Measurements from ENCODE around the gene KRTAP8-1. TPM values are rescaled to one million over a fixed set of nuclear protein-coding genes. Genes with fewer than 3 reads are reported as not detected.
A peak's percentile ranks its signal among the peaks of the same experiment; 100 is the strongest.

The KRTAP8-1 gene
- total and polyA plus RNA-seq, 12 donors = not detected

DNA sequence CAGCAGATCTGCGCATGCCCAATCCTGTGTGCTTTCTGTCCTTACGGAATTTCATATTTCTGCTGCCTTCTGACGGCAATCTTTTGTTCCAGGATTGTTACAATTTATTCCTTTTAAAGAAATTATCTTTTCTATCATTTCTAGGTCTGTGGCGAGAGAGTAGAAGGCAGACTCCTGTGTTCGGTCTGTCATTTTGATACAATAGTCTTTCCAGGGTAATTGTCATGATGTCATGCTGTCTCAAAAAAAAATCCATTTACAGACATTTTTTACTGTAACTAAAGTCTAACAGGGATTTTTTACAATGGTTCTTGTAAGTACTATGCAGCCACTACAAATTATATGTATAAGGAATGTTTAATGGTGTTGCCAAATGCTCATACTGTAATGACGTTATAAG is 25.5 kb upstream of the KRTAP8-1 start:
- no peaks in the 10 kb centered on the region for H3K36me3 ChIP-seq
- intact Hi-C loops (cut with DNase I) = loop anchor here in 2 of 10 donors (10.0 kb wide), 1 partner anchor 246 kb away; no protein-coding TSS in a partner anchor
- TF ChIP-seq, protein P1, sequence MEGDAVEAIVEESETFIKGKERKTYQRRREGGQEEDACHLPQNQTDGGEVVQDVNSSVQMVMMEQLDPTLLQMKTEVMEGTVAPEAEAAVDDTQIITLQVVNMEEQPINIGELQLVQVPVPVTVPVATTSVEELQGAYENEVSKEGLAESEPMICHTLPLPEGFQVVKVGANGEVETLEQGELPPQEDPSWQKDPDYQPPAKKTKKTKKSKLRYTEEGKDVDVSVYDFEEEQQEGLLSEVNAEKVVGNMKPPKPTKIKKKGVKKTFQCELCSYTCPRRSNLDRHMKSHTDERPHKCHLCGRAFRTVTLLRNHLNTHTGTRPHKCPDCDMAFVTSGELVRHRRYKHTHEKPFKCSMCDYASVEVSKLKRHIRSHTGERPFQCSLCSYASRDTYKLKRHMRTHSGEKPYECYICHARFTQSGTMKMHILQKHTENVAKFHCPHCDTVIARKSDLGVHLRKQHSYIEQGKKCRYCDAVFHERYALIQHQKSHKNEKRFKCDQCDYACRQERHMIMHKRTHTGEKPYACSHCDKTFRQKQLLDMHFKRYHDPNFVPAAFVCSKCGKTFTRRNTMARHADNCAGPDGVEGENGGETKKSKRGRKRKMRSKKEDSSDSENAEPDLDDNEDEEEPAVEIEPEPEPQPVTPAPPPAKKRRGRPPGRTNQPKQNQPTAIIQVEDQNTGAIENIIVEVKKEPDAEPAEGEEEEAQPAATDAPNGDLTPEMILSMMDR (IDR thresholded peaks at IDR 0.05) = no peak
- no peak overlapping the region for H3K4me3 ChIP-seq
- no peaks in the 10 kb centered on the region for H3K4me1 ChIP-seq
- WGBS, 2 donors = 90 to 95% methylated on average over 6 of the region's 6 CpGs
- no peak overlapping the region for H3K27ac ChIP-seq
- peaks cover 0 to 6% (median 0%) of the 10 kb centered on the region in 11 donors for H3K9me3 ChIP-seq
- ATAC-seq (no peak), DNase-seq (no peak)
- H3K27me3 ChIP-seq = peaks cover 0 to 8% (median 0%) of the 10 kb centered on the region in 7 donors

DNA sequence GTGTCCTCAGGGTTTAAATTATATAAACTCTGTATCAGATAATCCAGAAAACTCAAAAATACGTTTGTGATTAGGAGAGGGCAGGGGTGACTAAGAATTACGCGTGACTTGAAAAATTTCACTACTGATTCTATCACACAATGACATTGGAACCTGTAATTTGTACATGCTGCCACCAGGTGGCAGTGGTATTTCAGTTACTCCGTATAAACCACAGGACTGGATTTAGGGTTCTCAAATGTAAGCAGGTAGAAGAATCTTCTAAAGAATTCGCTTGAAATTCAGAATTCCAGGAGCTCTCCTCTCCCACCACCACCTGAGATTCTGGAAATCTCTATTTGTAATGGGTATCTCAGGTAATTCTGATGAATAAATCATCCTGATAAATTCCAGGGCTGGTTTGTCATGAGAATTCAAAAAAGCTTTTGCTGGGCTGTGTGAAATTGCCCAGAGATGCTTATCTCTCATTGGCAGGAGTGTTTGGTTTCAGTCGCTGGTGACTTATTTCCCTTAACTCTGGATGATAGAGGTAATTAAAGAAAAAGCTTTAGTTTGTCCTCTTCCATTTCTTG is 18.2 kb upstream of the KRTAP8-1 start:
- intact Hi-C loops (cut with DNase I) = loop anchor here in 9 of 10 donors (2.0 to 10.0 kb wide), 3 partner anchors 254 to 256 kb away; no protein-coding TSS in a partner anchor
- Histone ChIP-seq H3K27ac (no peak overlapping the region), H3K4me3 (no peak overlapping the region), H3K4me1 (no peaks in the 10 kb centered on the region), H3K36me3 (no peaks in the 10 kb centered on the region), H3K9me3 (peaks cover 0 to 31% (median 5%) of the 10 kb centered on the region in 11 donors), H3K27me3 (peaks cover 0 to 4% (median 0%) of the 10 kb centered on the region in 7 donors)
- TF ChIP-seq, protein P1 (IDR thresholded peaks at IDR 0.05) = peak; percentile 27 to 56 (median 52)
- DNase-seq (no peak), ATAC-seq (no peak)
- WGBS, 2 donors = 27 to 28% methylated on average over 6 of the region's 6 CpGs

DNA sequence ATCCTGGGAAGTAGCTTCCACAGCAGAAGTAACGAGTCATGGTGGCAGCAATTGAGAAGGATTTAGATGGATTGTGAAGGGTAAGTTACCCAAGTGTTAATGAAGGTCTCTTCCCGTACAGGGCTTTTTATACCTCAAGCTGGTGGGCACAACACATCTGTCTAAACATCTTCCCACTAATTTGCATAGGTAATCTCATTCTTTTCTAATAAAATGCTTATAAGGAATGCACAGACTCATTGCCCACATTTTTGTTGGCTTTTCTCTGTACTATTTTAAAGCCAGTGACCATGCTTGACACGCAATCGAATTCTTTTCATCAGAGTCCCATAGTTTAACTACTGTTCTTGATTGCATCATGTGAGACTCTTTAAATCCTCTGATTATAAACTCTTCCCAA is 16.6 kb upstream of the KRTAP8-1 start, which contains the start of gene KRTAP7-1:
KRTAP7-1 (minus strand) TSS at position 101 of the 400 bp plus-strand sequence; CDS start at position 40, 61 bp downstream.
- no peak for DNase-seq
- Histone ChIP-seq H3K4me3 (no peak within 1 kb of the TSS), H3K4me1 (no peaks in the 10 kb centered on the region), H3K9me3 (peaks cover 0 to 38% (median 5%) of the 10 kb centered on the region in 11 donors), H3K27me3 (peaks cover 0 to 4% (median 0%) of the 10 kb centered on the region in 7 donors), H3K36me3 (no peaks in the 10 kb centered on the region), H3K27ac (no peak within 1 kb of the TSS)
- 80 to 84% methylated on average over 4 of the region's 4 CpGs for WGBS, 2 donors
- TF ChIP-seq, protein P1 (IDR thresholded peaks at IDR 0.05) = no peak
- ATAC-seq = no peak
- intact Hi-C loops (cut with DNase I) = loop anchor here (2.0 to 10.0 kb wide), 3 partner anchors 255 to 258 kb away; no protein-coding TSS in a partner anchor

DNA sequence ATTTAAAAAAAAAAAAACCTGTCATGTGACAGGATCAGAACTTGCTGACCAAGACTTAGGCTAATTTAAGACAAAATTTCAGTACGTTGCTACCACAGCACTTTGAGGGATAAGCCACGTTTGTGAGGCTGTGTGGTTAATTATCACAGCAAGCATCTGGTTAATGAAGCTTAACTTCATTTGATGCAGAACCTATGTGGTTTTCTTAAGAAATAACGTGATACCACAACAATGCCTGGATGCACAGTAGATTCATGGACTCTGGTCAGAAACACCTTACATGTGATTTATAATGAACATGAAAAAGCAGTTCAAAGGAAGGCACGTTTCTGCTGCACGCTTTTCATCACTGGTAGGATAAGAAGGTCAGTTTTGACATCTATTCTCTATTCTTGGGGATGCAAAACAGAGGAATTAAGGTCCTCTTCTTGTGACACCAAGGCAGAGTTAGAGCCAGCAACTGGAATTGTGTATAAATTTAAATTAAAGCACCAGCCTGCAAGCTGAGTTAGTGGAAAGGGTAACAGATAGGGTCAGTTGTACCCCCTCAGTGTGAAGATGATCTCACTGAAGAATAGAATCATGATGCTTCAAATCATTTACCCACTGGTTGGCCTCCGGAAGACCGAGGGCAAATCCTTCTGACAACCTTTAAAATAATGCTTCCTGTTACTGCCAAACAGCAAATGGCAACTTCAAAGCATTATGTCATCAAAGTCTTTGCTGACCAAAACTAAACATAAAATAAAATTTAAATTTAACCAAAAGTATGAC is 6.0 kb upstream of the KRTAP8-1 start:
- Histone ChIP-seq H3K4me3 (no peak overlapping the region), H3K9me3 (no peaks in the 10 kb centered on the region), H3K27ac (no peak overlapping the region), H3K4me1 (no peaks in the 10 kb centered on the region), H3K36me3 (no peaks in the 10 kb centered on the region), H3K27me3 (no peaks in the 10 kb centered on the region)
- TF ChIP-seq, protein P1 (IDR thresholded peaks at IDR 0.05) = no peak
- 61 to 67% methylated on average over 7 of the region's 7 CpGs for WGBS, 2 donors
- intact Hi-C loops (cut with DNase I) = no loop called here
- ATAC-seq (no peak), DNase-seq (no peak)

All from heart right ventricle (tissue), 16 donors.